ENCODE data around the gene BSPRY.

Gene BSPRY

GRCh38 chr9:113349445-113350094 is at the start of gene BSPRY:
TSS of gene BSPRY (plus strand) at chr9:113349541. CDS start at chr9:113349580, 39 bp downstream.
- Histone ChIP-seq H3K4me1 (ENCODE audit: control insufficient read depth in 5 of 5, insufficient read depth in 5 of 5, low read length in 5 of 5) (peaks cover 2 to 15% (median 10%) of the 10 kb centered on the region in 5 donors), H3K27ac (ENCODE audit: low read depth, low read length) (no peak within 1 kb of the TSS)

GRCh38 chr9:113299800-113300292 is 49.5 kb upstream of the BSPRY start:
- Histone ChIP-seq H3K9ac (ENCODE audit: low read length in 5 of 5) (no peak overlapping the region), H3K27me3 (ENCODE audit: control insufficient read depth in 5 of 5, insufficient read depth in 4 of 5, low read length in 5 of 5) (peaks cover 0 to 4% (median 0%) of the 10 kb centered on the region in 5 donors), H3K4me1 (ENCODE audit: control insufficient read depth in 5 of 5, insufficient read depth in 5 of 5, low read length in 5 of 5) (peaks cover 0 to 7% (median 5%) of the 10 kb centered on the region in 5 donors), H3K36me3 (ENCODE audit: control insufficient read depth in 5 of 5, insufficient read depth in 5 of 5, low read length in 5 of 5) (no peaks in the 10 kb centered on the region), H3K4me3 (ENCODE audit: low read depth in 1 of 5, low read length in 5 of 5) (peak overlapping the region in 1 of 5 donors; percentile 33), H3K27ac (ENCODE audit: low read depth, low read length) (no peak overlapping the region), H3K9me3 (ENCODE audit: control insufficient read depth in 5 of 5, low read length in 5 of 5) (no peaks in the 10 kb centered on the region)

More at GRCh38 chr9:113349445-113350094, at the start of gene BSPRY:
- Histone ChIP-seq H3K36me3 (ENCODE audit: control insufficient read depth in 5 of 5, insufficient read depth in 5 of 5, low read length in 5 of 5) (no peaks in the 10 kb centered on the region), H3K27me3 (ENCODE audit: control insufficient read depth in 5 of 5, insufficient read depth in 4 of 5, low read length in 5 of 5) (peaks cover 0 to 20% (median 17%) of the 10 kb centered on the region in 5 donors), H3K9ac (ENCODE audit: low read length in 5 of 5) (peak within 1 kb of the TSS in 2 of 5 donors; percentile 20 to 30), H3K9me3 (ENCODE audit: control insufficient read depth in 5 of 5, low read length in 5 of 5) (no peaks in the 10 kb centered on the region), H3K4me3 (ENCODE audit: low read depth in 1 of 5, low read length in 5 of 5) (peak within 1 kb of the TSS; percentile 53 to 70 (median 59))

GRCh38 chr9:113301548-113301947 is 47.8 kb upstream of the BSPRY start:
- Histone ChIP-seq H3K27ac (ENCODE audit: low read depth, low read length) (no peak overlapping the region), H3K36me3 (ENCODE audit: control insufficient read depth in 5 of 5, insufficient read depth in 5 of 5, low read length in 5 of 5) (no peaks in the 10 kb centered on the region), H3K4me3 (ENCODE audit: low read depth in 1 of 5, low read length in 5 of 5) (no peak overlapping the region), H3K4me1 (ENCODE audit: control insufficient read depth in 5 of 5, insufficient read depth in 5 of 5, low read length in 5 of 5) (peaks cover 0 to 7% (median 5%) of the 10 kb centered on the region in 5 donors), H3K9ac (ENCODE audit: low read length in 5 of 5) (no peak overlapping the region), H3K9me3 (ENCODE audit: control insufficient read depth in 5 of 5, low read length in 5 of 5) (no peaks in the 10 kb centered on the region), H3K27me3 (ENCODE audit: control insufficient read depth in 5 of 5, insufficient read depth in 4 of 5, low read length in 5 of 5) (peaks cover 0 to 4% (median 0%) of the 10 kb centered on the region in 5 donors)

GRCh38 chr9:113302792-113303418 is 46.4 kb upstream of the BSPRY start, which contains the start of gene RNF183:
TSS of gene RNF183 (minus strand) at chr9:113303376. CDS start at chr9:113298184, 5,192 bp downstream.
- Histone ChIP-seq H3K9me3 (ENCODE audit: control insufficient read depth in 5 of 5, low read length in 5 of 5) (no peaks in the 10 kb centered on the region), H3K27me3 (ENCODE audit: control insufficient read depth in 5 of 5, insufficient read depth in 4 of 5, low read length in 5 of 5) (peaks cover 0 to 4% (median 0%) of the 10 kb centered on the region in 5 donors), H3K27ac (ENCODE audit: low read depth, low read length) (no peak within 1 kb of the TSS), H3K4me1 (ENCODE audit: control insufficient read depth in 5 of 5, insufficient read depth in 5 of 5, low read length in 5 of 5) (peaks cover 0 to 7% (median 5%) of the 10 kb centered on the region in 5 donors), H3K9ac (ENCODE audit: low read length in 5 of 5) (no peak within 1 kb of the TSS), H3K4me3 (ENCODE audit: low read depth in 1 of 5, low read length in 5 of 5) (no peak within 1 kb of the TSS), H3K36me3 (ENCODE audit: control insufficient read depth in 5 of 5, insufficient read depth in 5 of 5, low read length in 5 of 5) (no peaks in the 10 kb centered on the region)

GRCh38 chr9:113306566-113306965 is 42.8 kb upstream of the BSPRY start:
- peaks cover 0 to 4% (median 0%) of the 10 kb centered on the region in 5 donors for H3K27me3 ChIP-seq (ENCODE audit: control insufficient read depth in 5 of 5, insufficient read depth in 4 of 5, low read length in 5 of 5)
- H3K36me3 ChIP-seq (ENCODE audit: control insufficient read depth in 5 of 5, insufficient read depth in 5 of 5, low read length in 5 of 5) = no peaks in the 10 kb centered on the region
- peaks cover 0 to 19% (median 3%) of the 10 kb centered on the region in 5 donors for H3K4me1 ChIP-seq (ENCODE audit: control insufficient read depth in 5 of 5, insufficient read depth in 5 of 5, low read length in 5 of 5)
- H3K27ac ChIP-seq (ENCODE audit: low read depth, low read length) = no peak overlapping the region
- no peak overlapping the region for H3K9ac ChIP-seq (ENCODE audit: low read length in 5 of 5)
- no peaks in the 10 kb centered on the region for H3K9me3 ChIP-seq (ENCODE audit: control insufficient read depth in 5 of 5, low read length in 5 of 5)
- H3K4me3 ChIP-seq (ENCODE audit: low read depth in 1 of 5, low read length in 5 of 5) = no peak overlapping the region

- H3K9ac ChIP-seq (ENCODE audit: low read length in 5 of 5) = no peak overlapping the region
- H3K4me3 ChIP-seq (ENCODE audit: low read depth in 1 of 5, low read length in 5 of 5) = no peak overlapping the region
- peaks cover 0 to 4% (median 0%) of the 10 kb centered on the region in 5 donors for H3K27me3 ChIP-seq (ENCODE audit: control insufficient read depth in 5 of 5, insufficient read depth in 4 of 5, low read length in 5 of 5)
- no peak overlapping the region for H3K27ac ChIP-seq (ENCODE audit: low read depth, low read length)
- H3K9me3 ChIP-seq (ENCODE audit: control insufficient read depth in 5 of 5, low read length in 5 of 5) = no peaks in the 10 kb centered on the region
- no peaks in the 10 kb centered on the region for H3K36me3 ChIP-seq (ENCODE audit: control insufficient read depth in 5 of 5, insufficient read depth in 5 of 5, low read length in 5 of 5)
- peaks cover 0 to 19% (median 8%) of the 10 kb centered on the region in 5 donors for H3K4me1 ChIP-seq (ENCODE audit: control insufficient read depth in 5 of 5, insufficient read depth in 5 of 5, low read length in 5 of 5)
Measured at GRCh38 chr9:113307396-113307975, 41.9 kb upstream of the BSPRY start.

- Histone ChIP-seq H3K4me1 (ENCODE audit: control insufficient read depth in 5 of 5, insufficient read depth in 5 of 5, low read length in 5 of 5) (peaks cover 0 to 19% (median 8%) of the 10 kb centered on the region in 5 donors), H3K27ac (ENCODE audit: low read depth, low read length) (no peak overlapping the region), H3K36me3 (ENCODE audit: control insufficient read depth in 5 of 5, insufficient read depth in 5 of 5, low read length in 5 of 5) (no peaks in the 10 kb centered on the region), H3K27me3 (ENCODE audit: control insufficient read depth in 5 of 5, insufficient read depth in 4 of 5, low read length in 5 of 5) (no peaks in the 10 kb centered on the region), H3K9me3 (ENCODE audit: control insufficient read depth in 5 of 5, low read length in 5 of 5) (no peaks in the 10 kb centered on the region), H3K4me3 (ENCODE audit: low read depth in 1 of 5, low read length in 5 of 5) (no peak overlapping the region), H3K9ac (ENCODE audit: low read length in 5 of 5) (no peak overlapping the region)
Measured at GRCh38 chr9:113309204-113309813, 40.0 kb upstream of the BSPRY start.

GRCh38 chr9:113310538-113310937 is 38.8 kb upstream of the BSPRY start:
- Histone ChIP-seq H3K9ac (ENCODE audit: low read length in 5 of 5) (peak overlapping the region in 1 of 5 donors; percentile 43), H3K9me3 (ENCODE audit: control insufficient read depth in 5 of 5, low read length in 5 of 5) (no peaks in the 10 kb centered on the region), H3K27ac (ENCODE audit: low read depth, low read length) (no peak overlapping the region), H3K36me3 (ENCODE audit: control insufficient read depth in 5 of 5, insufficient read depth in 5 of 5, low read length in 5 of 5) (no peaks in the 10 kb centered on the region), H3K27me3 (ENCODE audit: control insufficient read depth in 5 of 5, insufficient read depth in 4 of 5, low read length in 5 of 5) (no peaks in the 10 kb centered on the region), H3K4me1 (ENCODE audit: control insufficient read depth in 5 of 5, insufficient read depth in 5 of 5, low read length in 5 of 5) (peaks cover 0 to 19% (median 8%) of the 10 kb centered on the region in 5 donors), H3K4me3 (ENCODE audit: low read depth in 1 of 5, low read length in 5 of 5) (no peak overlapping the region)

GRCh38 chr9:113311961-113312360 is 37.4 kb upstream of the BSPRY start:
- no peaks in the 10 kb centered on the region for H3K27me3 ChIP-seq (ENCODE audit: control insufficient read depth in 5 of 5, insufficient read depth in 4 of 5, low read length in 5 of 5)
- H3K27ac ChIP-seq (ENCODE audit: low read depth, low read length) = no peak overlapping the region
- H3K4me1 ChIP-seq (ENCODE audit: control insufficient read depth in 5 of 5, insufficient read depth in 5 of 5, low read length in 5 of 5) = peaks cover 0 to 19% (median 8%) of the 10 kb centered on the region in 5 donors
- no peak overlapping the region for H3K4me3 ChIP-seq (ENCODE audit: low read depth in 1 of 5, low read length in 5 of 5)
- H3K36me3 ChIP-seq (ENCODE audit: control insufficient read depth in 5 of 5, insufficient read depth in 5 of 5, low read length in 5 of 5) = no peaks in the 10 kb centered on the region
- H3K9me3 ChIP-seq (ENCODE audit: control insufficient read depth in 5 of 5, low read length in 5 of 5) = no peaks in the 10 kb centered on the region
- H3K9ac ChIP-seq (ENCODE audit: low read length in 5 of 5) = no peak overlapping the region

Measured in subcutaneous abdominal adipose tissue (tissue), 5 donors.